Measurements from ENCODE around the gene TMEM117. TPM values are rescaled to one million over a fixed set of nuclear protein-coding genes. Genes with fewer than 3 reads are reported as not detected.

Gene TMEM117
- total and polyA plus RNA-seq, 11 donors: 3.7 to 13.5 (median 7.3) TPM

DNA sequence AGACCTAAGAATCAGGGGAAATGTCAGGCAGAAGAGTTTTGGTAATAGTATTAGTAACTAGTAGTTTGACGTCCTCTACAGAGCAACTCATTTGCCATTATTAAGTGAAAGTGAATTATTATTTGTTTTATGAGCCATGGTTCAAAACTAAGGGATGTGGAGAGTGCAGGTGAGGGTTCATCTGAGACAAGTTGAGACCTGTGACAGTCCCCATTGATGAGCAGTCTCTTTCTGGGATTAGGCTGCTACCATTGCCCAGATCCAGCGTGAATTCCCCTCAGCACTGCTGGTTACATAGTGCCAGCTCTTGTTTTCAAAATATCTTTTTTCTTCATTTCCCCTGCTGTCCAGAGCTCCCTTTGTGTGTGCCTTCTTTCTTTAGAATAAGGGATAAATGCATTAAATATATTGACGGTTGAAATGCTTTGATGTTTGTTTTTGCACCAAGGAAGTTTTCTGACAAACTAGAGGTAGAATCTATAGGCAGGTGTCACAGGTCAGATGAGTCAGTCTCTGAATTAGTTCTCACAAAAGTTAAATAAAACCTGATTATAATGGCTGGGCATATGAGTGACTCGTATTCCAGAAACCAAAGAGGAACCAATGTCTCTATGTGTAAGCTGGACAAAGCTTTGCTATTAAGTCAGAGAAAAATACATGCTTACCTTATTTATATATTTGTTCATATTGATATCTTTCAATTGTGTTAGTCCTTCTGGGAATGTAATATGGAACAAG is 381.4 kb downstream of the TMEM117 start:
- no peaks in the 10 kb centered on the region for H3K27me3 ChIP-seq
- peaks cover 0 to 3% (median 0%) of the 10 kb centered on the region in 9 donors for H3K36me3 ChIP-seq
- ATAC-seq (no peak), DNase-seq (no peak)
- H3K9me3 ChIP-seq: peaks cover 0 to 25% (median 0%) of the 10 kb centered on the region in 12 donors
- H3K27ac ChIP-seq: no peak overlapping the region
- WGBS, 4 donors: 83 to 97% (median 92%) methylated on average over 4 of the region's 4 CpGs
- H3K4me1 ChIP-seq: no peaks in the 10 kb centered on the region
- intact Hi-C loops (cut with DNase I): no loop called here
- no peak for TF ChIP-seq POLR2A (IDR thresholded peaks at IDR 0.05)
- TF ChIP-seq CTCF (IDR thresholded peaks at IDR 0.05): no peak
- no peak overlapping the region for H3K4me3 ChIP-seq

DNA sequence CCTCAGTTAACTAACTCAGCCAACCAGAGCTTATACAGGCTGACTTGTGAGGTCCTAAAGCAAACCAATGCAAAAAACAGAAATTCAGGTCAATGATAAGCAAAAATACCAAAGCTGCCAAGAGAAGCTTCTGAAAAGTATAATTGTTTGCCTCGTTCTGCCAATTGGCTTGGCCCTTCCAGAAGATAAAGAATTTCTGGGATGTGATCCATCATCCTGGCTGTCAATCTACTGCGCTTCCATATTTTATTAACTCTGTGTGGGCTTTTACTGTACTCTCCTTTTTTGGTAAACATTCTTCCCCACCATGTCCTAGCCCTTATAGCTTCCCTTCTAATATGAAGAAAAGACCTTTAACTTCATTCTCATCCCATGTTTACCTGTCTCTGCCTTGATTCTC is 387.9 kb downstream of the TMEM117 start:
- intact Hi-C loops (cut with DNase I): no loop called here
- no peak for TF ChIP-seq POLR2A (IDR thresholded peaks at IDR 0.05)
- TF ChIP-seq CTCF (IDR thresholded peaks at IDR 0.05): no peak
- Histone ChIP-seq H3K27me3 (no peaks in the 10 kb centered on the region), H3K36me3 (no peaks in the 10 kb centered on the region), H3K4me1 (peaks cover 0 to 35% (median 13%) of the 10 kb centered on the region in 12 donors), H3K9me3 (peaks cover 0 to 22% (median 0%) of the 10 kb centered on the region in 12 donors), H3K4me3 (no peak overlapping the region), H3K27ac (no peak overlapping the region)
- ATAC-seq (peak in 2 of 4 donors; percentile 26 to 67), DNase-seq (no peak)
- WGBS, 4 donors: 21 to 28% (median 23%) methylated on average over 2 of the region's 2 CpGs

- H3K27me3 ChIP-seq: no peaks in the 10 kb centered on the region
- H3K36me3 ChIP-seq: no peaks in the 10 kb centered on the region
- H3K4me1 ChIP-seq: peaks cover 0 to 35% (median 13%) of the 10 kb centered on the region in 12 donors
- ATAC-seq (no peak), DNase-seq (no peak)
- no peak overlapping the region for H3K27ac ChIP-seq
- whole genome bisulfite sequencing, 4 donors: 60 to 71% (median 63%) methylated on average over 4 of the region's 4 CpGs
- H3K9me3 ChIP-seq: peaks cover 0 to 15% (median 0%) of the 10 kb centered on the region in 12 donors
- intact Hi-C loops (cut with DNase I): no loop called here
- no peak overlapping the region for H3K4me3 ChIP-seq
- TF ChIP-seq CTCF (IDR thresholded peaks at IDR 0.05): no peak
Measured at GRCh38 chr12:44224399-44225148, 388.7 kb downstream of the TMEM117 start.

GRCh38 chr12:44225149-44225510 is 389.2 kb downstream of the TMEM117 start:
- no peaks in the 10 kb centered on the region for H3K36me3 ChIP-seq
- no peak for ATAC-seq
- intact Hi-C loops (cut with DNase I): no loop called here
- H3K4me3 ChIP-seq: no peak overlapping the region
- H3K9me3 ChIP-seq: peaks cover 0 to 10% (median 0%) of the 10 kb centered on the region in 12 donors
- H3K27me3 ChIP-seq: no peaks in the 10 kb centered on the region
- TF ChIP-seq CTCF (IDR thresholded peaks at IDR 0.05) (no peak), POLR2A (IDR thresholded peaks at IDR 0.05) (no peak)
- no peak overlapping the region for H3K27ac ChIP-seq
- no peak for DNase-seq
- peaks cover 0 to 35% (median 13%) of the 10 kb centered on the region in 12 donors for H3K4me1 ChIP-seq
- WGBS, 4 donors: 38 to 49% (median 42%) methylated on average over 2 of the region's 2 CpGs
